HG02970 (cell line): Measurements from ENCODE around the gene SLC9A8.
A peak's percentile ranks its signal among the peaks of the same experiment; 100 is the strongest.

ENCODE experiments used
- ATAC-seq: cut with Tn5 transposase; IDR thresholded peaks from one replicate; pipeline ENCODE4 v1.9.1; 2021; ENCODE audit warnings: mild to moderate bottlenecking, moderate library complexity, moderate number of reproducible peaks; ENCODE audit not compliant: unreplicated experiment, low FRiP score

Gene SLC9A8

GRCh38 chr20:49909499-49910339 is 97.1 kb downstream of the SLC9A8 start:
- no peak for ATAC-seq

- no peak for ATAC-seq
Measured at GRCh38 chr20:49910340-49910706, 97.7 kb downstream of the SLC9A8 start.

- ATAC-seq: no peak
Measured at GRCh38 chr20:49913399-49914047, 100.9 kb downstream of the SLC9A8 start.

- ATAC-seq: no peak
Measured at GRCh38 chr20:49914310-49915117, 101.9 kb downstream of the SLC9A8 start.

GRCh38 chr20:49915118-49915379 is 102.4 kb downstream of the SLC9A8 start:
- peak; percentile 11 for ATAC-seq

- peak; percentile 84 for ATAC-seq
Measured at GRCh38 chr20:49915380-49916145, 102.9 kb downstream of the SLC9A8 start, which contains the start of gene SPATA2. TSS of gene SPATA2 (minus strand) at chr20:49915529. CDS start at chr20:49908490, 7,039 bp downstream.

- ATAC-seq: no peak
Measured at GRCh38 chr20:49916146-49917002, 103.7 kb downstream of the SLC9A8 start.

GRCh38 chr20:49918446-49918845 is 105.8 kb downstream of the SLC9A8 start:
- ATAC-seq: no peak

GRCh38 chr20:49919009-49919408 is 106.4 kb downstream of the SLC9A8 start:
- ATAC-seq: no peak

GRCh38 chr20:49919461-49919860 is 106.8 kb downstream of the SLC9A8 start:
- no peak for ATAC-seq

- ATAC-seq: no peak
Measured at GRCh38 chr20:49924247-49924646, 111.6 kb downstream of the SLC9A8 start.

- ATAC-seq: no peak
Measured at GRCh38 chr20:49925901-49926454, 113.3 kb downstream of the SLC9A8 start.

- no peak for ATAC-seq
Measured at GRCh38 chr20:49928411-49929141, 115.9 kb downstream of the SLC9A8 start.

- ATAC-seq: no peak
Measured at GRCh38 chr20:49929142-49929494, 116.5 kb downstream of the SLC9A8 start.

- ATAC-seq: peak; percentile 9
Measured at GRCh38 chr20:49935746-49936152, 123.1 kb downstream of the SLC9A8 start.

- ATAC-seq: peak; percentile 52
Measured at GRCh38 chr20:49936153-49937026, 123.8 kb downstream of the SLC9A8 start, which contains the start of gene RNF114. TSS of gene RNF114 (plus strand) at chr20:49936397. CDS start at chr20:49936413, 16 bp downstream.

GRCh38 chr20:49937027-49937929 is 124.7 kb downstream of the SLC9A8 start:
- no peak for ATAC-seq
